ENCODE results near the gene PTPN14. TPM values are rescaled to one million over a fixed set of nuclear protein-coding genes. Genes with fewer than 3 reads are reported as not detected.

The PTPN14 gene
- total and polyA plus RNA-seq, 2 donors from 2014 or later: 5.1 to 87.2 TPM

DNA sequence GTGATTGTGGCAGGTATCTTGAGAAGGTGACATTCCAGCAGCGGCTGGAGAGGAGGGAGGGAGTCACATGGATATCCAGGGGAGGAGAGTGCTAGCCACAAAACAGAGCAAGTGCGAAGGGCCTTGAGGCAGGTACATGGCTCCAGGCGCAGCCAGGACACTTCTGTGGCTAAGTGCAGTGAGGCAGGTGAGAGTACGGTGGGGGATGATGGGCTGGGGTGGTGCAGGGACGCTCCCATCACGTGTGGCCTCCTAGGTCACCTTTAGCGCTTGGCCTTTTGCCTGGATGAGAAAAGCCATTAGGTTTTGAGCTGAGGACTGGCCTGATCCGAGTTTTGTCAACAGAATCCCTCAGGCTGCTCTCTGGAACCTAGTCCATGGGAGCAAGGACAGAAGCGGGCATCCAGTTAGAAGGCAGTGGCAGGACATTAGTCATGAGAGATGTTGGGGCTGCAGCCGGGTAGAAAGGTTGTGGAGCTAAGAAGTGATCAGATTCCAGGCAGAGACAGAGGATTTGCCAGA lies 238.8 kb downstream of the PTPN14 start:
- intact Hi-C loops (cut with DNase I): no loop called here
- H3K27ac ChIP-seq (ENCODE audit: low read depth in 2 of 2, low read length in 2 of 2): no peak overlapping the region
- H3K9ac ChIP-seq (ENCODE audit: low read length in 3 of 3): no peak overlapping the region

DNA sequence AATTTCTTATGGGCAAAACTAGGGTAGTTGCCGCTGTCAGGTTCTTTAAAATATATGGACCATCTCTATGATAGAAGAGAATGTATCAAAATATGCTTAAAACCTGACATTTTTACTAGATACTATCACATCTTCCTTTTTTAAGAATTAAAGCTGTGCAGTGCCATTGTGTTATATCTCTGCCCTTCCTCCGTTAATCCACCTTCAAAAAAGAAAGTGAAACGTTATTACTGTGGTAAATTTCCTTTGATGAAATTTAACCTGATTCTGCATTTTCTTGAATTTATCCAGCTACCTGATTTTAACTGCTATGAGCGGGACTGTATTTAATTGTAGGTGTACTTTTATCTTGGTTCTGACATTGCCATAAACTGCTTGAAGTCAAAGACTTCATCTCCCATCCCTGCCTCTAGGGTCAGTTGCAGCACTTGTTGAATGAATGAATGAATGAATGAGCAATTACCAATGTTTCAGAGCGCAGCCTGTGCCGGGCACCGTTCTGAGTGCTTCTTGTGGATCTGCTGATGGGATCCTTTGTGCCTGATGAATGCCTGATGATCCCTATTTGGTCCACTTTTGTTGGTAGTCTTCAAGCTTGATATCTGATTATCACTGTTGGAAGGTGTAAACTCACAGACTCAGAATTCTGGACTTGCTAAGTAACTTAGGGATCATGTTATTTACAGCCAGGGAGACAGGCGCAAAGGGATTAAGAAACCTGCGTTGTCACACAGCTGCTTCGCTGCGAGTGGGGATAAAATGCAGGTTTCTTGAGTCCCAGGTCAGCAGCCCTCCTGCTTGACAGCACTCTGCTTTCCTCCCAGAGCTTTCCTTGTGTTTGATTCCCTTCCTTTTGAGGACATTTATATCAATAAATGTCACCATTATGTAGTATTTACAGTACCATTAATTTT lies 240.4 kb downstream of the PTPN14 start:
- no peak overlapping the region for H3K9ac ChIP-seq (ENCODE audit: low read length in 3 of 3)
- no peak for FAIRE-seq

More for the DNA sequence above, 238.8 kb downstream of the PTPN14 start:
- H3K9me3 ChIP-seq (ENCODE audit: control insufficient read depth in 2 of 3, insufficient read depth in 1 of 3, low read length in 3 of 3): no peaks in the 10 kb centered on the region
- no peak overlapping the region for H3K4me3 ChIP-seq (ENCODE audit: low read length in 3 of 3)
- H3K27me3 ChIP-seq (ENCODE audit: control insufficient read depth, insufficient read depth, low read length): no peaks in the 10 kb centered on the region
- DNase-seq: no peak
- no peaks in the 10 kb centered on the region for H3K4me1 ChIP-seq (ENCODE audit: control insufficient read depth in 2 of 3, insufficient read depth in 2 of 3, low read depth in 1 of 3, low read length in 3 of 3)
- FAIRE-seq: no peak
- H3K36me3 ChIP-seq (ENCODE audit: control insufficient read depth in 2 of 3, insufficient read depth in 3 of 3, low read length in 3 of 3): no peaks in the 10 kb centered on the region
- TF ChIP-seq, protein P1, sequence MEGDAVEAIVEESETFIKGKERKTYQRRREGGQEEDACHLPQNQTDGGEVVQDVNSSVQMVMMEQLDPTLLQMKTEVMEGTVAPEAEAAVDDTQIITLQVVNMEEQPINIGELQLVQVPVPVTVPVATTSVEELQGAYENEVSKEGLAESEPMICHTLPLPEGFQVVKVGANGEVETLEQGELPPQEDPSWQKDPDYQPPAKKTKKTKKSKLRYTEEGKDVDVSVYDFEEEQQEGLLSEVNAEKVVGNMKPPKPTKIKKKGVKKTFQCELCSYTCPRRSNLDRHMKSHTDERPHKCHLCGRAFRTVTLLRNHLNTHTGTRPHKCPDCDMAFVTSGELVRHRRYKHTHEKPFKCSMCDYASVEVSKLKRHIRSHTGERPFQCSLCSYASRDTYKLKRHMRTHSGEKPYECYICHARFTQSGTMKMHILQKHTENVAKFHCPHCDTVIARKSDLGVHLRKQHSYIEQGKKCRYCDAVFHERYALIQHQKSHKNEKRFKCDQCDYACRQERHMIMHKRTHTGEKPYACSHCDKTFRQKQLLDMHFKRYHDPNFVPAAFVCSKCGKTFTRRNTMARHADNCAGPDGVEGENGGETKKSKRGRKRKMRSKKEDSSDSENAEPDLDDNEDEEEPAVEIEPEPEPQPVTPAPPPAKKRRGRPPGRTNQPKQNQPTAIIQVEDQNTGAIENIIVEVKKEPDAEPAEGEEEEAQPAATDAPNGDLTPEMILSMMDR (IDR thresholded peaks at IDR 0.05; ENCODE audit: borderline replicate concordance, extremely low read depth, insufficient read depth): no peak

DNA sequence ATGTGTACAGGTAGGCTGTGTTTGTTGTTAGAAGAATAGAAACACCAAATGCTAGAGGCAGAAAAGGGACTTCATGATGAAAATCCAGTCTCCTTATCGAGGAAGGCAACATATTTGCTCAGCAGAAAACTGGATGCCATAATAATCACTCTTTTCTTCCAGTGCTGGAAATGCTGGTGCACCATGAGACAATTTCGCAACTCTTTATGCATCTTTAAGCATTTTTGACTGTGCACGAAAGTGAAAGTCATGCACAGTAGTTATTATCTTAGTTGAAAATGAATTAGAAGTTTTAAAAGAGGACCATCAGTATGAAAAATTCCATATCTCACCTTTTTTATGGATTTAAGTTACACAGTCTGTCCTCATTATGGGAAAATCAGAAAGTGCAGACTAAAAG lies 241.4 kb downstream of the PTPN14 start:
- TF ChIP-seq, protein P1 (IDR thresholded peaks at IDR 0.05; ENCODE audit: borderline replicate concordance, extremely low read depth, insufficient read depth): no peak
- no peak for FAIRE-seq
- no peak overlapping the region for H3K9ac ChIP-seq (ENCODE audit: low read length in 3 of 3)
- no peaks in the 10 kb centered on the region for H3K9me3 ChIP-seq (ENCODE audit: control insufficient read depth in 2 of 3, insufficient read depth in 1 of 3, low read length in 3 of 3)
- no peak overlapping the region for H3K27ac ChIP-seq (ENCODE audit: low read depth in 2 of 2, low read length in 2 of 2)
- H3K36me3 ChIP-seq (ENCODE audit: control insufficient read depth in 2 of 3, insufficient read depth in 3 of 3, low read length in 3 of 3): no peaks in the 10 kb centered on the region
- H3K4me3 ChIP-seq (ENCODE audit: low read length in 3 of 3): no peak overlapping the region
- H3K4me1 ChIP-seq (ENCODE audit: control insufficient read depth in 2 of 3, insufficient read depth in 2 of 3, low read depth in 1 of 3, low read length in 3 of 3): no peaks in the 10 kb centered on the region
- DNase-seq: no peak
- H3K27me3 ChIP-seq (ENCODE audit: control insufficient read depth, insufficient read depth, low read length): no peaks in the 10 kb centered on the region
- intact Hi-C loops (cut with DNase I): no loop called here

More for the DNA sequence above, 240.4 kb downstream of the PTPN14 start:
- Histone ChIP-seq H3K4me3 (ENCODE audit: low read length in 3 of 3) (no peak overlapping the region), H3K27ac (ENCODE audit: low read depth in 2 of 2, low read length in 2 of 2) (no peak overlapping the region), H3K4me1 (ENCODE audit: control insufficient read depth in 2 of 3, insufficient read depth in 2 of 3, low read depth in 1 of 3, low read length in 3 of 3) (no peaks in the 10 kb centered on the region), H3K36me3 (ENCODE audit: control insufficient read depth in 2 of 3, insufficient read depth in 3 of 3, low read length in 3 of 3) (no peaks in the 10 kb centered on the region), H3K27me3 (ENCODE audit: control insufficient read depth, insufficient read depth, low read length) (no peaks in the 10 kb centered on the region), H3K9me3 (ENCODE audit: control insufficient read depth in 2 of 3, insufficient read depth in 1 of 3, low read length in 3 of 3) (no peaks in the 10 kb centered on the region)
- no peak for DNase-seq
- TF ChIP-seq, protein P1 (IDR thresholded peaks at IDR 0.05; ENCODE audit: borderline replicate concordance, extremely low read depth, insufficient read depth): no peak
- intact Hi-C loops (cut with DNase I): no loop called here

Data from kidney (tissue), 14 donors.